Activated T-cell treated with anti-CD3 and anti-CD28 coated beads, Interleukin-2, amount 50 U/mL, for 48 hours (primary cell): ENCODE results near the gene ALDH4A1.
"Not testable (repeated sequence)": the region's sequence is repeated elsewhere in the genome, so short reads cannot be mapped to it uniquely, and the experiment has no call there.

Experiments used
- DNase-seq, 2 experiments: peaks; one replicate each; pipeline ENCODE4 v3.0.0-alpha.2; 2020

ALDH4A1 gene

GRCh38 chr1:18847723-18848122, 54.6 kb downstream of the ALDH4A1 start:
- not testable (repeated sequence) for DNase-seq

- DNase-seq, result no peak
Observed at GRCh38 chr1:18840145-18840544, 62.2 kb downstream of the ALDH4A1 start.

GRCh38 chr1:18836654-18837053, 65.7 kb downstream of the ALDH4A1 start:
- DNase-seq, result no peak

DNA sequence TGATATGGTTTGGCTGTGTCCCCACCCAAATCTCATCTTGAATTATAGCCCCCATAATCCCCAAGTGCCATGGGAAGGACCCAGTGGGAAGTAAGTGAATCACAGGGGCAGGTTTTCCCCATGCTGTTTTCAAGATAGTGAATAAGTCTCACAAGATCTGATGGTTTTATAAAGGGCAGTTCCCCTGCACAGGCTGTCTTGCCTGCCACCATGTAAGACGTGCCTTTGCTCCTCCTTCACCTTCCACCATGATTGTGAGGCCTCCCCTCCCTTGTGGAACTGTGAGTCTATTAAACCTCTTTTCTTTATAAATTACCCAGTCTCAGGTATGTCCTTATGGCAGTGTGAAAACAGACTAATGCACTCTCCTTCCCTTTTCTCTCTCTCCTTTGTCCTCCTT, 70.0 kb downstream of the ALDH4A1 start:
- DNase-seq, result not testable (repeated sequence)

DNA sequence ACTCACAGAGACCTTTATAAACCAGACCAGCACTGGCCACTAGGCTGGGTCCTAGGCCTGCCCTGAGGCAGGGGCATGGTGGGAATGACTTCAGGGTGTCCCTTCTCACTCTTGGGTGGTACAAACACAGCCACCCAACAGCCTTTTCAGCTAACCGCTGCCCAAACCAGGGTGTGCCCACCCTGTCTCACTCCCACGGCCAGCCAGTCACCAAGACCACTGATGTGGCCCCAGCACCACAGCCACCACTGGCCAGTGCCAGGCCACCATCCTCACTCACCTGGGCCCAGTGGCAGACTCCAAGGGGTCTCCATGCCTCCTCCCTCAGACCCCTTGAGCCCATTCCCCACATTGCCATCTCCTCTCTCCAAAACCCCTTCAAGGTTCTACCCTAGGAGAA, 70.7 kb downstream of the ALDH4A1 start:
- no peak for DNase-seq

- DNase-seq, result no peak
Observed at GRCh38 chr1:18830596-18830995, 71.8 kb downstream of the ALDH4A1 start.

- DNase-seq, result no peak
Observed at GRCh38 chr1:18829671-18830070, 72.7 kb downstream of the ALDH4A1 start.

DNA sequence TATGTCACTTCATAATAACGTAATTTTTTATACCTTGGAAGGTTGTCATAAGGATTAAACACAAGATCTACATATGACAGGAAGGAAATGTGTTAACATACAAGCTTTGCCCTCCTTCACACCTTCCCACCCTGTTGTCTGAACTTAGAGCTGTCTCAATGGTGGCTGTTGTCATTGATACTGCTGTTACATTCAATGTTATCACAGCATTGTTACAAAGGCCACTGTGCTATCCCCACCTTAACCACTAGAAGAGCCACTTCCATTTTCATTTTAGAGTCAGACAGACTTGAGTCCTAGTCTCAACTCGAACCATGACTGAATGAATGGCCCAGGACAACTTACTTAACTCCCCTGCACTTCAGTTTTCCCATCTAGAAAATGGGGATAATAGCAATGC, 74.1 kb downstream of the ALDH4A1 start:
- DNase-seq, result no peak

DNA sequence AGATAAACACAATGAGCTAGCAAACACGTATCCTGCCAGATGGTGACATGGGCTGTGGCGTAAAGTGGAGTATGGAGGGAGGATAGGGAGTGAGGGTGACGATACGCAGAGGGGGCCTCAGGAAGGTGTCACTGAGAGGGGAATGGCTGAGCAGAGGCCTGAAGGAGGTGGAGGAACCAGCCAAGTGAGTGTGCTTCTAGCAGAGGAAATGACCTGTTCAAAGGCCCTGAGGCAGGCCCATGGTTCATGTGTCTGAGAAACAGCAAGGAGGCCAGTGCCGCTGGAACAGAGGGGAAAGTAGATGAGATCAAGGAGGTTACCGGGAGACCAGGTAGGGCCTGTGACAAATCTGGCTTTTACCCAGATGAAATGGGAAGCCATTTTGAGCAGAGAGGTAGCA, 78.9 kb downstream of the ALDH4A1 start:
- no peak for DNase-seq
